OCI-M2 (cell line): Measurements from ENCODE around the gene TUBB2A.
A peak's percentile ranks its signal among the peaks of the same experiment; 100 is the strongest.

Experiments used
- DNase-seq: peaks from one replicate; lab custom pipeline; 2025; ENCODE audit not compliant: unreplicated experiment; lab: John Stamatoyannopoulos, UW

Gene TUBB2A

DNA sequence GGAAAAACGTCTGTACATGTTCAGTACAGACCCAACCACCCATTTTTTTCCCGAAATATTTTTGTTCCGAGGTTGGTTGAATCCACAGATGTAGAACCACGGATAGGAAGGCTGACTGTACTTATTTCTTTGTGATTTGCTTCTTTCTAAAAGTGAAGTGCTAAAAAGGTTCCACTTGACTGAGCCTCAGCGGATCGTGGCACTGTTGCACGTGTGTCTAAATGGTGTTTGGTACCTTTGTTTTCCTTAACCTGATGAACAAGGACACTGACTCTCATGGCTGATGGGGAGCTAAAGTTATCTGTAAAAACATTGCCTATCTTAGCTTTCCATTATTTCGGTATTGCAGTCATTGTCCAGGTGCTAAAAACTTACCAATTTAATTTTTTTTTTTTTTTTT is 32.7 kb downstream of the TUBB2A start:
- DNase-seq: no peak

DNA sequence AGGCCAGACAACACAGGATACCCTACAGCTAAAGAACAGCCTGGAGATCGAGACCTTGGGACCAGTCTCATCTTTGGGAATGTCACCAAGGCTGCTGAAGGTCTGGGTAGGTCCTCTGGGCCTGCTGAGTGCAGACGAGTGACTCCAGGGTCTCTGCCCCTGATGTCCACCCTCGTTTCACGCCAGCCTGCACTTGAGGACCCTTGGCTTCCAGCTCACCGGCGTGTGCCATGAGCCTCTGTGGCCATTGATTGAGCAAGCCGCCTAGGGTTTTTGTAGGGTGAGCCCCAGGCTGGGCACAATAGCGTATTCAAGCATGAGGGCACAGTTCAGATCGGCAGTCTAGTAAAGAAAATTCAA is 34.5 kb downstream of the TUBB2A start:
- no peak for DNase-seq

DNA sequence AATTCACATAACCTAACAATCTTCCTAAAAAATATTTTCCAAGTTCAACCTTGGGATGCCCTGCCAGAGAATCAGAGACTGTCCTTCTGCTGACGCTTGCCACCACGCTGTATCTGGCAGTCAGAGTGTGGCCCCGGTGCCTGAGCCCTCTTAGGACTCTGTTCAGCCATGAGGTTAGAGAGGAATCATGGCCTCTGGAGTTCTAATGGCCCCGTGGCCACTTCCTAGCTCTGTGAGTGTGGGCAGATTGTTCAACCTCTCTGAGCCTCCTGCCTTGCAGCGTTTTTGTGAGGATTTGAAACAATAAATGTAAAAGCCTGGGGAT is 36.6 kb downstream of the TUBB2A start:
- DNase-seq: no peak

DNA sequence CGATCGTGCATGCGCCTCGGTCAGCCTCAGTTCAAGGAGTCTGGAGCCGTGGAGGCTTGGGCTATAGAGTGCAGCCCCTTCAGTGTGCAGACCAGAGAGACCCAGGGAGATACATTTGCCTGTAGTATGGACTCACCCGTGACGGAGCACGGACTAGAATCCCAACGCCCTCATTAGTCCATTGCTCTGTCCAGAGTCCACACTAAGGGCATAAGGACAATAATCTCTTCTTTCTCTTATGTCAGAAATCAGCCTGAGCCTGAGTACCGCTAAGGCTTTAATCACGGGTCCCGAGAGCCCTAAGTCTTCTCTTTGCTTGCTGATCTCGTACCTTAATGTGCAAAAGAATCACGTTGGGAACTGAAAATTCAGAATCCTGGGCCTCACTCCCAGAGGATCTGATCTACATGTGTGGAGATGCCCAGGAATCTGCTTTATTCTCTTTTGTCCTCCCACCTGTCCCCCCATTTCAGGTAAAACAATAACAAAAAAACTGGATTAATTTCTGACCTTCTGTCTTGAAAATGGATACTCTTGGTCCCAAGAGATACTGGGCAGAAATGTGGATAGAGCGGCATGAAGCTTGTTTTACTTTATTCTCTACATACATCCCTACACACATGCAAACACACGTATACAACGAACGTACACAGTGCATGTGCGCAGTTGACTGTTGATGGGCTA is 38.2 kb downstream of the TUBB2A start:
- no peak for DNase-seq

DNA sequence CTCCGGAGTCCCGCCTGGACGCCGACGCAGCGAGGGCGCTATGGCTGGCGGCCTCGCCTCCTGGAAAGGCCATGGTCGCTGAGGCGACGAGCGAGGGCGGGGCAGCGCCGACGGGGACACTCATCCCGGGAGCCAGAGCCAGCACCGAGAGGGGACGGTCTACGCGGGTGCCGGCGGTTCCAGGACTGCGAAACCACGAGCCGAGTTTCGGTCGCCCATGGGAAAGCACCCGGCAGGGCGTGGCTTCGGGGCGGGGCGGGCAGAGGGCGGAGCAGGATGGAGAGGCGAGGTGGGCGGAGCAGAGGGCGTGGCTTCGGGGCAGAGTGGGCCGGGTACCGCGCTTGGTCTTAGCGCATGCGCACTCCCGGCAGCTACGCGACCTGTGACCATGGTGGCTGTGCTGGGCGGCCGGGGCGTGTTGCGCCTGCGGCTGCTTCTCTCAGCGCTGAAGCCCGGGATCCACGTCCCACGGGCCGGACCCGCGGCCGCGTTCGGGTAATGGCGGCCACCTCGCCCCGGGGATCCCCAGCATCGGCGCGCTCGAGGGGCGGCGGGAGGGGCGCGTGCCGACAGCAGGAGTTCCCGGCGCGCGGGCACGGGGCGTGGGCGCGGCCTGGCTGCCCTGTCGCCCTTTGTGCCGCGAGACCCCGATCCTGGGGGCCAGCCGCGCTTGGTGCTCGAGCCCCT is 38.8 kb downstream of the TUBB2A start, which contains the start of gene BPHL:
Gene BPHL, plus strand, starts transcription at position 359 of the 687 bp plus-strand sequence. Its CDS starts 30 bp downstream, at position 389.
- DNase-seq: peak; percentile 90

DNA sequence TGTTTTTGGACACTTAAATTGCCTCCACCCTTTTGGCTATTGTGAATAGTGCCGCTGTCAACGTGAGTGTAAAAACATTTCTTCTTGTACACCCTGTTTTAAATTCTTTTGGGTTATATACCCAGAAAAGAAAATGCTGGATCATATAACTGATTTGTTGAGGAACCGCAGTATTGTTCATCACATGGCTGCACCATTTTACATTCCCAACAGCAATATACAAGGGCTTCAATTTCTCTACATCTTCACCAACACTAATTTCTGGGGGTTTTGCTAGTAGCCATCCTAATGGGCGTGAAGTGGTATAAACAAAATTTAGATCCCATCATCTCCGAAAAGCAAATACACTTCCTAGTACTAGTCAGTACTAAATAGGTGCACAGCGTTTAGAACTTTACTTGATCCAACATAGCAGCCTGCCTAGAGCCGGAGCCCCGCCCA is 39.4 kb downstream of the TUBB2A start:
- DNase-seq: peak; percentile 90

DNA sequence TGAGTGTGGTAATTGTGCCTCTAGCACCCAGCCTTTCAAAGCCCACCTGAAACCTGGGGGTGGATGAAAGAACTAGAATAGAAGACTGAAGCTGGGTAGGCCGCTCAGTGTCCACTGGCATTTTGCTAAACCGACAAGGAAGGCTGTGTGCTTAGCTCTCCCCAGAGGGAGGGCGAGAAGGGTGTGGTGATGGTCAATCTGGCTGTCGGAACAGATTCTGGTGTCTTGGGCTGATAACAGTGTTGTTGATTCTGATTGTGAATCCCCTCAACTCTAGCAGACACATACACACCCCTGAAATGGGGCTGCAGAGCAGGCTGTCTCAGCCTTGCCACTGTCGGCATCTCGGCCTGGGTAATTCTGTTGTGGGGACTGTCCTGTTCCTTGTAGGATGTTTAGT is 43.0 kb downstream of the TUBB2A start:
- DNase-seq: no peak

DNA sequence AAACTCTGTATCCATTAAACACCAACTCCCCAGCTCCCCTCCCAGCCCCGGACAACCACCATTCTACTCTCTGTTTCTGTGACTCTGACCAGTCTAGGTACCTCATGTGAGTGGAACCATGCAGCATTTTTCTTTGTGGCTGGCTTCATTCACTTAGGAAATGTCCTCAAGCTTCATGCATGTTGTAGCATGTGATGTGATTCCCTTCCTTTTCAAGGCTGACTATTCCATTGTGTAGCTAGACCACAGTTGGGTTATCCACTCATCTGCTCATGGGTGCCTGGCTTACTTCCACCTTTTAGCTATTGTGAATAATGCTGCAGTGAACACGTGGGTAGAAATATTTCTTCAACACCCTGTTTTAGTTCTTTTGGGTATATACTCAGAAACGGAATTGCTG is 47.6 kb downstream of the TUBB2A start:
- DNase-seq: no peak

DNA sequence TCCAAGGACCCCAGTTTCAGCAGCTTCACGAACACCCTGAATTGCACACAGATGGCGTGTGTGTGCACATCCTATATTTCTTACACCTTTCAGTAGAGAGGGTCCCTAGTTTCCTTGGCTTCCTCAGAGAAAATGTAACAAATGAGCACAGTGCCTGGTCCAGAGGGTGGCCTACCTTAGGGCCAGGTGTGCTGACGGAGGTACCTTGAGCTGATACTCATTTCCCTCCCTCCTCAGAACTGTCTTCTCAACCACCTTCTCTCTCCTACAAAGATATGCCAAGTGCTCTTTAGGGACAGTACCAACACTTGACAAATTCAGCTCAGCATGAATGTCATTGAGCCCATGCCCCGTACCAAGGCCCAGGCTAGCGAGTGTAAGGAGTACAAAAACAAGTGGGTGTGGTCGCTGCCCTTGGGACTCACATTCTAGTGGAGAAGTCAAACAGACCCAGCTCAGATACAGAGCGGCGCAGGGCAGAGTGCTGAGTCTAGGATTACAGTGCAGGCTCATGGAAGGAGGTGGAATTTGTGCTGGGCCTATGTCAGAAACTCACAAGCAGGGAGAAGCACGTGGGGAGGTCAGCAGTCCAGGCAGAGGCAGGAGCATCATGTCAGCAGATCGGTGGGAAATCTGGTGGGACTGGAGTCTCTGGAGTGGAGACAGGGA is 48.5 kb downstream of the TUBB2A start:
- DNase-seq: no peak
